H1 (cell line): Measurements from ENCODE around the gene KYNU. TPM values are rescaled to one million over a fixed set of nuclear protein-coding genes. Genes with fewer than 3 reads are reported as not detected.

ENCODE experiments used
- CTCF ChIA-PET: fragments of 300-600 bp; sonication (Branson Sonifier 250); formaldehyde crosslinking; loops from one replicate; lab custom pipeline; 2021; ENCODE audit not compliant: partially characterized antibody; lab: Charles Lee
- POLR2A ChIA-PET: fragments of 300-600 bp; sonication (Branson Sonifier 250); formaldehyde crosslinking; loops from one replicate; lab custom pipeline; 2021; ENCODE audit warnings: inconsistent platforms; ENCODE audit not compliant: partially characterized antibody; lab: Charles Lee
- DNase-seq, 2 experiments: peaks; one replicate each; pipeline versions ENCODE4 v3.0.0 to v3.0.0-alpha.2; 2010 to 2022; ENCODE audit warnings: low spot score in 2 of 2, low read depth in 1 of 2, mixed read lengths in 1 of 2
- FAIRE-seq: peaks from 2 replicates; lab custom pipeline; 2011; peaks lifted over from hg19 to GRCh38; lab: Jason Lieb, UNC
- H2AFZ ChIP-seq: 2 replicates; pipeline ENCODE4 v1.8.1; 2012; ENCODE audit warnings: low read length, inconsistent platforms
- H2AK5ac ChIP-seq: 2 replicates; pipeline ENCODE4 v1.6.1; 2013; ENCODE audit warnings: low read depth, low read length
- H2BK120ac ChIP-seq: replicated peaks from 2 replicates; pipeline ENCODE3; 2013; ENCODE audit warnings: low read depth, low read length, inconsistent platforms
- H2BK12ac ChIP-seq: 2 replicates; pipeline ENCODE4 v1.6.1; 2013; ENCODE audit warnings: low read depth, low read length
- H2BK15ac ChIP-seq: 2 replicates; pipeline ENCODE4 v1.6.1; 2013; ENCODE audit warnings: low read length
- H2BK20ac ChIP-seq: 2 replicates; pipeline ENCODE4 v1.6.1; 2013; ENCODE audit warnings: low read length
- H2BK5ac ChIP-seq: 2 replicates; pipeline ENCODE4 v1.6.1; 2013; ENCODE audit warnings: low read depth, low read length
- H3K14ac ChIP-seq: 2 replicates; pipeline ENCODE4 v1.6.1; 2013; ENCODE audit warnings: inconsistent platforms; ENCODE audit not compliant: insufficient read length
- H3K18ac ChIP-seq: 2 replicates; pipeline ENCODE4 v1.6.1; 2013; ENCODE audit warnings: low read length; ENCODE audit errors: extremely low read depth
- H3K23ac ChIP-seq: 2 replicates; pipeline ENCODE4 v1.6.1; 2013; ENCODE audit warnings: inconsistent platforms; ENCODE audit not compliant: insufficient read length
- H3K23me2 ChIP-seq: 2 replicates; pipeline ENCODE4 v1.6.1; 2013; ENCODE audit warnings: low read depth, low read length
- H3K27ac ChIP-seq: 2 replicates; pipeline ENCODE4 v1.6.1; 2011; ENCODE audit warnings: low read depth, low read length, inconsistent platforms
- H3K27me3 ChIP-seq, 4 experiments: replicated peaks in 1 of 4; 1 replicate in 1 of 4; 2 replicates in 3 of 4; pipeline versions ENCODE4 v1.6.1 to v1.8.1; 2011 to 2013; ENCODE audit warnings: low read length in 3 of 4, mild to moderate bottlenecking in 3 of 4, inconsistent platforms in 2 of 4, mixed read lengths in 2 of 4, moderate library complexity in 1 of 4; ENCODE audit not compliant: control insufficient read depth in 3 of 4, insufficient read depth in 3 of 4; ENCODE audit errors: extremely low read depth in 1 of 4
- H3K36me3 ChIP-seq, 4 experiments: 2 replicates each; pipeline versions ENCODE4 v1.6.1 to v1.8.1; 2011 to 2013; ENCODE audit warnings: mild to moderate bottlenecking in 4 of 4, low read length in 3 of 4, moderate library complexity in 2 of 4, control low read depth in 1 of 4, inconsistent platforms in 1 of 4; ENCODE audit not compliant: insufficient read depth in 4 of 4, control insufficient read depth in 2 of 4
- H3K4ac ChIP-seq: replicated peaks from 2 replicates; pipeline ENCODE3; 2013; ENCODE audit warnings: low read length, low read depth, mixed read lengths, inconsistent platforms; ENCODE audit not compliant: insufficient read length
- H3K4me1 ChIP-seq, 4 experiments: replicated peaks in 1 of 4; 1 replicate in 1 of 4; 2 replicates in 3 of 4; pipeline versions ENCODE4 v1.6.1 to v1.8.1; 2011 to 2013; ENCODE audit warnings: low read length in 3 of 4, inconsistent platforms in 2 of 4, mixed read lengths in 1 of 4; ENCODE audit not compliant: insufficient read depth in 4 of 4, control insufficient read depth in 3 of 4
- H3K4me2 ChIP-seq, 2 experiments: 2 replicates each; pipeline versions ENCODE4 v1.6.1 to v1.8.1; 2011 to 2013; ENCODE audit warnings: low read depth in 2 of 2, low read length in 2 of 2, control low read depth in 1 of 2, inconsistent platforms in 1 of 2, mild to moderate bottlenecking in 1 of 2; ENCODE audit not compliant: insufficient read depth in 1 of 2
- H3K4me3 ChIP-seq, 4 experiments: fragments of 200-600, 300-600 bp in 1 of 4; sonication (generic), shearing (Covaris generic), sonication (Bioruptor Twin) in 1 of 4; 2 replicates each; pipeline versions ENCODE4 v1.5.1 to v1.8.1; 2011 to 2016; ENCODE audit warnings: low read length in 4 of 4, low read depth in 3 of 4, control low read depth in 2 of 4, inconsistent platforms in 2 of 4, mild to moderate bottlenecking in 2 of 4, mixed read lengths in 1 of 4, moderate library complexity in 1 of 4; ENCODE audit not compliant: insufficient read depth in 2 of 4; ENCODE audit errors: extremely low read depth in 1 of 4
- H3K56ac ChIP-seq: replicated peaks from 2 replicates; pipeline ENCODE3; 2013; ENCODE audit warnings: low read depth, mild to moderate bottlenecking, mixed read lengths, low read length, inconsistent platforms; ENCODE audit not compliant: insufficient read length
- H3K79me1 ChIP-seq: 2 replicates; pipeline ENCODE4 v1.6.1; 2013; ENCODE audit warnings: low read depth, low read length, control low read depth
- H3K79me2 ChIP-seq, 2 experiments: 2 replicates each; pipeline versions ENCODE4 v1.6.1 to v1.8.1; 2012 to 2013; ENCODE audit warnings: low read length in 2 of 2, mild to moderate bottlenecking in 2 of 2, inconsistent platforms in 1 of 2; ENCODE audit not compliant: insufficient read depth in 2 of 2, control insufficient read depth in 1 of 2
- H3K9ac ChIP-seq, 4 experiments: replicated peaks in 1 of 4; 1 replicate in 1 of 4; 2 replicates in 3 of 4; pipeline versions ENCODE4 v1.6.1 to v1.8.1; 2011 to 2013; ENCODE audit warnings: low read depth in 3 of 4, low read length in 3 of 4, control low read depth in 2 of 4, mild to moderate bottlenecking in 2 of 4, moderate library complexity in 2 of 4, inconsistent platforms in 1 of 4; ENCODE audit errors: extremely low read depth in 1 of 4
- H3K9me3 ChIP-seq, 2 experiments: 2 replicates each; pipeline versions ENCODE4 v1.6.1 to v1.8.1; 2012 to 2013; ENCODE audit warnings: mild to moderate bottlenecking in 2 of 2, moderate library complexity in 2 of 2, control low read depth in 1 of 2, inconsistent platforms in 1 of 2, low read depth in 1 of 2, low read length in 1 of 2, mixed read lengths in 1 of 2; ENCODE audit not compliant: insufficient read depth in 2 of 2
- H4K20me1 ChIP-seq, 2 experiments: replicated peaks in 1 of 2; 2 replicates each; pipeline versions ENCODE3 to v1.8.1; 2011 to 2013; ENCODE audit warnings: inconsistent platforms in 2 of 2, low read length in 2 of 2, mild to moderate bottlenecking in 1 of 2; ENCODE audit not compliant: insufficient read depth in 2 of 2, control insufficient read depth in 1 of 2
- H4K5ac ChIP-seq: 2 replicates; pipeline ENCODE4 v1.6.1; 2013; ENCODE audit warnings: low read length, low read depth, mixed read lengths, inconsistent platforms; ENCODE audit not compliant: insufficient read length
- H4K8ac ChIP-seq: 2 replicates; pipeline ENCODE4 v1.8.0; 2013; ENCODE audit warnings: mild to moderate bottlenecking, moderate library complexity, low read length, inconsistent platforms; ENCODE audit not compliant: insufficient read depth; ENCODE audit errors: extremely low read depth
- H4K91ac ChIP-seq: replicated peaks from 2 replicates; pipeline ENCODE3; 2013; ENCODE audit warnings: low read length, mixed read lengths, inconsistent platforms; ENCODE audit not compliant: insufficient read length
- CTBP2 ChIP-seq: IDR thresholded peaks from 2 replicates; pipeline ENCODE4 v1.7.0; 2011; ENCODE audit warnings: borderline replicate concordance, mild to moderate bottlenecking, moderate library complexity, mixed read lengths, low read length; ENCODE audit not compliant: insufficient read depth, insufficient read length
- NRF1 ChIP-seq: IDR thresholded peaks from 2 replicates; pipeline ENCODE4 v1.6.1; 2011; ENCODE audit warnings: mild to moderate bottlenecking, low read depth, low read length, improper control_type of control experiment
- TAF1 ChIP-seq: IDR thresholded peaks from 2 replicates; pipeline ENCODE4 v1.6.1; 2011; ENCODE audit warnings: mild to moderate bottlenecking, low read depth, low read length
- ZNF274 ChIP-seq: IDR thresholded peaks from 2 replicates; pipeline ENCODE4 v1.7.0; 2012; ENCODE audit warnings: low read length, borderline replicate concordance; ENCODE audit errors: extremely low read depth
- WGBS, 2 experiments: shearing (Covaris generic) in 1 of 2; methylation state at CpG; one replicate each; pipeline versions ENCODE4 v1.1.6 to v1.1.7; 2013 to 2015; ENCODE audit warnings: low lambda C conversion rate in 2 of 2, mixed read lengths in 2 of 2, inconsistent platforms in 1 of 2, low coverage in 1 of 2, missing lambda C conversion rate in 1 of 2; ENCODE audit not compliant: insufficient replicate concordance in 2 of 2, insufficient coverage in 1 of 2, insufficient read length in 1 of 2; ENCODE audit errors: extremely low coverage in 1 of 2, missing lambda C conversion rate in 1 of 2; 5-methylcytosine and 5-hydroxymethylcytosine counted together
- polyA plus RNA-seq, 7 experiments: library from polyadenylated mRNA; depleted of rRNA in 3 of 7; stranded (reverse) in 5 of 7; unstranded in 2 of 7; fragments of >200 nt in 5 of 7; fragments of 200-250 nt in 2 of 7; gene quantifications; 1 replicate in 5 of 7; 2 replicates in 1 of 7; 4 replicates in 1 of 7; pipeline versions ENCODE4 v1.2.1 to v1.2.3, GENCODE V29; 2011 to 2013; ENCODE audit warnings: missing spikeins in 2 of 7, mixed read lengths in 2 of 7
- total RNA-seq: library from RNA; stranded (reverse); fragmentation: NEBNext Ultra II Directional; extraction: Animal tissue kit (Norgen Biotek cat#: 25700); gene quantifications from 2 replicates; pipeline ENCODE4 v1.2.1, GENCODE V29; 2021

The KYNU gene
- total and polyA plus RNA-seq, 2 of the 8 experiments (the other 6 are each of a cell fraction or from before 2014, with no cell fraction given), result 0.09 to 0.13 TPM

GRCh38 chr2:142874293-142874814 lies 3.1 kb upstream of the KYNU start:
- Histone ChIP-seq H2BK120ac (no peak overlapping the region), H3K23ac (no peak overlapping the region), H3K27ac (no peak overlapping the region), H2BK15ac (no peak overlapping the region), H4K8ac (no peak overlapping the region), H3K14ac (no peak overlapping the region), H3K36me3 (no peaks in the 10 kb centered on the region), H3K79me1 (no peaks in the 10 kb centered on the region), H2BK12ac (no peak overlapping the region), H4K20me1 (no peaks in the 10 kb centered on the region), H2BK5ac (no peak overlapping the region), H2AK5ac (no peak overlapping the region), H3K9ac (no peak overlapping the region)
- 94% methylated on average over 2 of the region's 2 CpGs; no CpG with 5 or more reads in 1 of the 2 experiments for WGBS, 2 experiments
- CTCF ChIA-PET, result interaction anchor here (1.0 to 2.1 kb wide), 2 partner anchors 14 to 115 kb away, joined by 3 to 7 read pairs; no protein-coding TSS in a partner anchor
- FAIRE-seq, result no peak
- DNase-seq, result no peak
- TF ChIP-seq CTBP2, result no peak
- TF ChIP-seq ZNF274, result no peak
- TF ChIP-seq TAF1, result no peak
- TF ChIP-seq NRF1, result no peak
- TF ChIP-seq, all 59 proteins: peak for 0
- POLR2A ChIA-PET, result no interaction called here
- H3K4me2 ChIP-seq, result no peak overlapping the region
- H2BK20ac ChIP-seq, result no peak overlapping the region
- H3K4me3 ChIP-seq, result no peak overlapping the region
- H3K4ac ChIP-seq, result no peak overlapping the region
- H3K27me3 ChIP-seq, result no peaks in the 10 kb centered on the region
- peak overlapping the region; percentile 43; the same call in 1 of the 2 replicates for H2AFZ ChIP-seq
- no peak overlapping the region for H4K5ac ChIP-seq
- no peaks in the 10 kb centered on the region for H3K4me1 ChIP-seq
- no peak overlapping the region for H3K56ac ChIP-seq
- no peaks in the 10 kb centered on the region; a peak in 1 of 4 replicates for H3K9me3 ChIP-seq
- no peak overlapping the region for H3K18ac ChIP-seq
- H3K79me2 ChIP-seq, result no peaks in the 10 kb centered on the region
- no peak overlapping the region for H4K91ac ChIP-seq
- H3K23me2 ChIP-seq, result peaks cover 1% of the 10 kb centered on the region; the same call in 1 of the 2 replicates
